ENCODE measurements around the gene CASTOR1. TPM values are rescaled to one million over a fixed set of nuclear protein-coding genes. Genes with fewer than 3 reads are reported as not detected.

The CASTOR1 gene
- total RNA-seq, 1 experiment from 2014 or later: 14.0 TPM

GRCh38 chr22:30244641-30245040, 44.7 kb downstream of the CASTOR1 start:
- in situ Hi-C loops (cut with HindIII; ENCODE audit: low pct_unique_long_range_greater_than_20kb, low sequenced_read_pairs): no loop called here
- DNase-seq (ENCODE audit: low read depth): no peak

DNA sequence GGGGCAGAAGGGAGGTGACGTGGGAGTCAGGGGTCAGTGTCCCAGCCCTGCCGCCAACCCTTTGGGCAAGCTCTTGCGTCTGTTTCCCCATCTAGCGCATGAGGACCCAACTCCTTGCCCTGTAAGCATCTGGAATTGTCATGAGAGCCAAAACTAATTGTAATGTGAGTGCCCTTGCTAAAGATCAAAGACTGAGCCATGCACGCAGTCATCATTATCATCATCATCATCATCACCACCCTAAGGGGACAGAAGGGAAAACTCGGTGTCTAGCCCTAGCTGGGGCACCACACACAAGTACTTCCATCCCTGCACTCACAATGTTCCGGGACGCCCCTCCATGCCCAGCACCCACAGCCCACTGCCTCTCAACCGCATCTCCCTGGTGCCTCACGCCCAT, 45.2 kb downstream of the CASTOR1 start:
- DNase-seq (ENCODE audit: low read depth): no peak
- in situ Hi-C loops (cut with HindIII; ENCODE audit: low pct_unique_long_range_greater_than_20kb, low sequenced_read_pairs): no loop called here

DNA sequence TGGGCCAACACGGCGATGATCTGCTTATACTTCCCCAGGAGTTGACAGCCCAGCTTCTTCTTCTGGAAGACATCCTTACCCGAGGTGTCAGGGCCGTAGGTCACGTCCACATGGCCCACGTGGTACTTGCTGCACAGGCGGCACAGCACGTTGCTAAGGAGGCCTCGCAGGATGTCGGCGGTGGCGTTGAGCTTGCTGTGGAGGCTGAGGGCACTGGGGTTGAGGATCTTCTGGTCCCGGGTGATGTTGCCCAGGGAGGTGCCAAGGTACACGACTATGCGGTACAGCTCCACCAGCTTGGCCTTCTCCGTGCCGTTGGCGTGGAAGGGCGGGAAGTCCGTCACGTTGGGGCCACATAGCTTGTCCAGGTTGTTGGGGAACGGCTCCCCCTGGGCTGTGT, 45.6 kb downstream of the CASTOR1 start:
- no peak for DNase-seq (ENCODE audit: low read depth)
- in situ Hi-C loops (cut with HindIII; ENCODE audit: low pct_unique_long_range_greater_than_20kb, low sequenced_read_pairs): no loop called here

DNA sequence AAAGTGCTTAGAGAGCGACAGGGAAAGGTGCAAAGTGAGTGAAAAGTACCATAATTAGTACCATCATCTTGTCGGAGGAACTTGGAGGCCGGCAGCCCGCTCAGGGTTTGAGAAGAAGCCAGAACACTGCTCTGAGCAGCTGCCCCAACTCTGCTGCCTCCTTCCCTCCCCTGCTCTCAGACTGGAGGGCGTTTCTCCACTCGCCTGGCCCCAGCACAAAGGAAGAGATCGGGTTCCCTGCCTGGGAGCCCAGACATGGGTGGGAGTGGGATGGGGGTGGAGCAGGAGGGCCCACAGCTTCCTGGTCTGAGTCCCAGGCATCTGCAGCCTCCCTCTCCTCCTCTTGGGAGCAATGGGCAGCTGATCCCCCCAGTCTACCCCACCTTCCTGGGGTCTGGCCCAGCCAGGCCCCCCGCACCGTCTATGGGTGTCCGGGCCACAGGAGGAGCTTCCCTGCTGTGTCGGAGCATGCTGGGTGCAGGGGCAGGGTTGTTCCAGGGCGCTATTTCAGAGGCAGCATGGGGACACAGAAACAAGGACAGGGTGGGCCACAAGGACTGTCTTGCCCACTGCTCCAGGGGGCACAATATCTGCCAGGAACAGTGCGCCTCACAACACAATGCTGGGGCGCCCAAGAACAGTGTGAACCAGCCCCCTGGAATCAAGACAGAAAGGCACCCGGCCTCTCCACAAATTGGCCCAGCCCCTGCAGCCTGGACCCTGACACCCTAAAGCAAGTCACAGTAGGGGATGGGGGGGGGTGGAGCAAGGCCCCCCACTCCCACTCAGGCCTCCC, 47.5 kb downstream of the CASTOR1 start:
- in situ Hi-C loops (cut with HindIII; ENCODE audit: low pct_unique_long_range_greater_than_20kb, low sequenced_read_pairs): no loop called here
- DNase-seq (ENCODE audit: low read depth): no peak

DNA sequence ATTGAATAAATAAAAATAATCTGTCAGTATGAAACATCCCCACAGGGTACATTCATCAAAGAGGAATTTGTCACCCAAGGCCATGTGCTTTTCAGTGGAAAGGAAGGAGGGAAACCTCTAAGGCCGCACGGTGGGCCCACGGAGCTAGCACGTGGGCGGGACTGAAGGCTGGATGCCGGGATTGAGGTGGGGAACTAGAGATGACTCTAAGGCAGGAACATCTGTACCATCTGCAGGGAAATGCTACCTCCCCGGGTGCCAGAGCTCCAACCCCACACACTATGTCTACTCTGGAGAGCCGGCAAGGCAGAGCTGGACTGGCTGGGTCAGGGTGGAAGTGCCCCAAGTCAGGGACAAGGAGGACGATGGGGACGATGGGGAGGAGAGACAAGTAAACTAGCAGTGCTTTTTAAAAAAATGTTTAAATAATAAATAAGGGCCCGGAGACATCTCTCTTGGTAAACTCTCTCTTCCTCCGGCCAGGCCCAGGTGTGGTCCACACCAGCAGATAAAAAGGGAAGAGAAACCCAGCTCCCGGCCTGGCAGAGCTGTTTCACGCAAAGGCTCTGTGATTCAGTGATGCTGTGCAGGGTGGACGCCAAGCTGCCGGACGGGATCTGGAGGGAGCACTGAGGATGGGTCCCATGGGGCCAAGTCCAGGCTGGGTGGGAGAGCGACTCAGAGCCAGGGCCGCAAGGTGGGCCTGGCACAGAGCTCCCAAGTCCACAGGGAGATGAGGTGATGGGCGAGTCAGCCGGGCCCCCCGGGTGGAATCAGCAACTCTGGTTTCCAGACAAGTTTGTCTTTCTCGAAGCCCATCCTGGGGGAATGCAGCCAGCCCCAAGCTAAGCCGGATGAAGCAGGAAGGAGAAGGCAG, 48.5 kb downstream of the CASTOR1 start:
- in situ Hi-C loops (cut with HindIII; ENCODE audit: low pct_unique_long_range_greater_than_20kb, low sequenced_read_pairs): no loop called here
- no peak for DNase-seq (ENCODE audit: low read depth)

DNA sequence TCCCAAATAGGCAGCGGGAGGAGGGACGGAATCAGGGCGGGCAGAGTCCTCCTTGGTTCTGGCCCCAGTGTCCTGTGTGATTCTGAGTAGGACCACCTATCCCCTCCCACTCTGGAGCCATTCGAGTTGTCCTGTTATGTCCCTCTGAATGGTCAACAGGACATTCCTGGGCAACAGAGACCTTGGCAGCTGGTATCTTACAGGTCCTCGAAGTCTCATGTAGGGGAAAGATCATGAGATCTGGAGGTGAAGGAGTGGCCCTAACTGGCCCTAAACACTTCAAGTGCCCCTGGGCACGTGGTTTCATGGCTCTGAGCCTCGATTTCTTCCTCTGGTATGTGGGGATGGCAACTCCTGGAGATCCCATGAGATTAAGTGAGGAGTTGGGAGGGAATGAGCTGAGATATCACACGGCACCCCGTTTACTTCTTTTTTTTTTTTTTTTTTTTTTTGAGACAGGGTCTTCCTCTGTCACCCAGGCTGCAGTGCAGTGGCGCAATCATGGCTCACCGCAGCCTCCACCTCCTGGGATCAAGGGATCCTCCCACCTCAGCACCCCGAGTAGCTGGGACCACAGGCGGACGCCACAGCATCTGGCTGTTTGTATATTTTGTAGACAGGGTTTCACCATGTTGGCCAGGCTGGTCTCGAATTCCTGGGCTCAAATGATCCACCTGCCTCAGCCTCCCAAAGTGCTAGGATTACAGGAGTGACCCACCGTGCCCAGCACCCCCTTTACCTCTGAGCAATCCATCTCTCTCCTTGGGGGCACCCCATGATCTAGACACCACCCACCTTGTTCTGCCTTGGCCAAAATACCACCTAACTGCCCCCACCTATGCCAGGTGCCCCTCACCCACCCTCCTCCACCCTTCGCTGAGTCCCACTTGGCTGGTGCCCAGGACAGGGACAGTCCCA, 49.6 kb downstream of the CASTOR1 start:
- in situ Hi-C loops (cut with HindIII; ENCODE audit: low pct_unique_long_range_greater_than_20kb, low sequenced_read_pairs): no loop called here
- DNase-seq (ENCODE audit: low read depth): no peak

DNA sequence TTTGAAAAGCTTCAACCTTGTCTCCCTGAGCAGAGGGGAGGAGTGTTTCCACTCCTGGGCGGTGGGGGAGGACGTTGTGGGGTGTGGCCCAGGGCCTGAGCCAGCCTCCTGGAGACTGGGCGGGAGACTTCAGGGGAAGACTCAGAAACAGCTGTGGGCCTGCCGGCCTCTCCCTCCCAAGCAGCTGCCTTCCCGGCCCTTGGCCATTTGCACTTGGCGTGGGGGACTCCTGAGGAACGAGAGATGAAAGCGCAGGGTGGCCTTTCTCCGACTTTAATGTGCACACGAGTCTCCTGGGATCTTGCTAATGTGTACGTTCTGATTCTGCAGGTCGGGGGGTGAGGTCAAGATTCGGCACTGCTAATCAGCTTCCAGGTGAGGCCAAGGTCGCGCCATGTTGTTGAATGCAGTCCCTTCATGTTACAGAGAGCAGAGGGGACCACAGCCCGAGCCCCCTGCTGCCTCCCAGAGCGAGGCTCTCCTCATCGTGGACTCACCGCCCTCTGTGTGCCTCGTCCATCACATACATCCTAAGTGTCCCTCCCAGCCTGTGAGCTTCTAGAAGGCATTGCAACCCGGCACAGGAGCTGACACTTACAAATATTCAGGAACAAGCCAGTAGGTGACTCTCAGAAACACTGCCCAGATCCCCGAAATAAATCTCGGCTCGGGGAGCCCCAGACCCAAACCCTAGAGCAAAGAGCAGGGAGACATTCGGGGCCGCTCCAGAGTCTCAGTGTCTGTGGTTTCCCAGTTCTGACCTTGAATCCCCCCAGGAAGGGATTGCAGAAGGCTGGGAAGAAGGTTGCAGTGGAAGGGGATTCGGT, 50.4 kb downstream of the CASTOR1 start:
- in situ Hi-C loops (cut with HindIII; ENCODE audit: low pct_unique_long_range_greater_than_20kb, low sequenced_read_pairs): no loop called here
- peak; percentile 90 for DNase-seq (ENCODE audit: low read depth)

DNA sequence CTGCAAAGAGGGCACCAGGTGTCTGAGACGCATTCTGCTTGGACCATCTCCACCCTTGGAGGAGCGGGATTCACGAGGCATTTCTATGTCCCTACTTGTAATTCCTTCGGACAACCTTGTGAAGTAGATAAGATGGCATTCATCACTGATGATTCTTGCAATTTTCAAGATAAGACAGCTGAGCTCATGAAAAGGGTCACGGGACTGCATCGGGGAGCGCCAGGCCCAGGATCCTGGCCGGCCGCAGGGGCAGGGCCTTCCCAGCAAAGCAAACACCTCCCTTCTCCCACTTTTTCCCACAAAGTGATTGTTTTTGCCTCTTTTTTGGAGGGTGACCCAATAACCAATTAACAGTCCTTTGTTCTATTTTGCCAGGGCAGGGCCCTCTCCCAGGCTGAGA, 51.2 kb downstream of the CASTOR1 start:
- no peak for DNase-seq (ENCODE audit: low read depth)
- in situ Hi-C loops (cut with HindIII; ENCODE audit: low pct_unique_long_range_greater_than_20kb, low sequenced_read_pairs): no loop called here

GRCh38 chr22:30236875-30237274, 52.4 kb downstream of the CASTOR1 start:
- in situ Hi-C loops (cut with HindIII; ENCODE audit: low pct_unique_long_range_greater_than_20kb, low sequenced_read_pairs): no loop called here
- DNase-seq (ENCODE audit: low read depth): no peak

DNA sequence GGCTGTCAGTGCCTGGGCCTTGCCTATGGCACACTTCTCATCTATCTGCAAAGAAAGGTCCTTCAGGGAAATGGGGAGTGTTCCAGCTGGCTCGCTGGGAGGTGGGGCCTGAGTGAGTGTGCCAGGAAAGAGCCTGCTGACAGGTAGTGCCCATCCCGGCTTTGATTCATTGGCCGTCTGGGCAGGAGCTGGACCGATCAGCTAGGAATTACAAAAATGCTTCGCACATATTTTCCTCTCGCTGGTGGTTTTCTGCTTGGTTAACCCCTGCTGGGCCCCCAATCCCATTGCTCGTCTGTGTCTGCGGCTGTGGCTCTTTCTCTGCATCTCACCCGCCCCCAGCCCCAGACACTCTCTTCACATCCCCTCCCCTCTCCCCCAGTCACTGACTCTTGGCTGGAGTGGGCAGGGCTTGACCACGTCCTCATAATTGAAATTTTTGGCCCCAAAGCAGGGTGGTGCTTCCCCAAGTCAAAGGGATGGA, 53.6 kb downstream of the CASTOR1 start:
- in situ Hi-C loops (cut with HindIII; ENCODE audit: low pct_unique_long_range_greater_than_20kb, low sequenced_read_pairs): no loop called here
- DNase-seq (ENCODE audit: low read depth): peak; percentile 99

Other genes with a start within 250 kb of the CASTOR1 start
- not detected in 2 replicates for gene HORMAD2, start 209.0 kb downstream of the CASTOR1 start, total RNA-seq (2014; rRNA removed; shearing (Covaris generic); ENCODE audit: low replicate concordance)
- 35.7 and 35.8 TPM in 2 replicates for gene LIF, start 42.7 kb downstream of the CASTOR1 start, total RNA-seq (2014; rRNA removed; shearing (Covaris generic); ENCODE audit: low replicate concordance)
- gene OSM, start 22.7 kb downstream of the CASTOR1 start, total RNA-seq (2014; rRNA removed; shearing (Covaris generic); ENCODE audit: low replicate concordance): not detected in 2 replicates
- gene TBC1D10A, start 37.4 kb upstream of the CASTOR1 start, total RNA-seq (2014; rRNA removed; shearing (Covaris generic); ENCODE audit: low replicate concordance): 44.3 and 45.5 TPM in 2 replicates
- gene SF3A1, start 67.4 kb upstream of the CASTOR1 start, total RNA-seq (2014; rRNA removed; shearing (Covaris generic); ENCODE audit: low replicate concordance): 12.7 and 15.5 TPM in 2 replicates
- gene CCDC157, start 67.5 kb upstream of the CASTOR1 start, total RNA-seq (2014; rRNA removed; shearing (Covaris generic); ENCODE audit: low replicate concordance): 2.0 and 2.2 TPM in 2 replicates
- gene RNF215, start 97.9 kb upstream of the CASTOR1 start, total RNA-seq (2014; rRNA removed; shearing (Covaris generic); ENCODE audit: low replicate concordance): 53.2 and 91.7 TPM in 2 replicates
- 10.6 and 12.9 TPM in 2 replicates for gene SEC14L2, start 107.5 kb upstream of the CASTOR1 start, total RNA-seq (2014; rRNA removed; shearing (Covaris generic); ENCODE audit: low replicate concordance)
- 151 and 189 TPM in 2 replicates for gene MTFP1, start 136.3 kb upstream of the CASTOR1 start, total RNA-seq (2014; rRNA removed; shearing (Covaris generic); ENCODE audit: low replicate concordance)
- gene SEC14L3, start 182.5 kb upstream of the CASTOR1 start, total RNA-seq (2014; rRNA removed; shearing (Covaris generic); ENCODE audit: low replicate concordance): not detected in 2 replicates
- gene SEC14L4, start 216.2 kb upstream of the CASTOR1 start, total RNA-seq (2014; rRNA removed; shearing (Covaris generic); ENCODE audit: low replicate concordance): 0.14 TPM in 1 of 2 replicates, not detected in the other